Ectodermal cell (in vitro differentiated cells): ENCODE measurements around the gene TMEM9B.

Source experiments
- H3K27ac ChIP-seq: 2 replicates; pipeline ENCODE4 v1.7.0; 2013; ENCODE audit warnings: mild to moderate bottlenecking, low read depth, low read length; ENCODE audit not compliant: insufficient read depth, poor library complexity, severe bottlenecking
- H3K27me3 ChIP-seq: 2 replicates; pipeline ENCODE4 v1.7.0; 2013; ENCODE audit warnings: mild to moderate bottlenecking, low read length; ENCODE audit not compliant: insufficient read depth, control insufficient read depth, poor library complexity, severe bottlenecking
- H3K36me3 ChIP-seq: one replicate; pipeline ENCODE4 v1.7.0; 2013; ENCODE audit warnings: low read length; ENCODE audit not compliant: control insufficient read depth, insufficient read depth
- H3K4me1 ChIP-seq: one replicate; pipeline ENCODE4 v1.7.0; 2013; ENCODE audit warnings: low read length; ENCODE audit not compliant: control insufficient read depth, insufficient read depth
- H3K4me3 ChIP-seq: 2 replicates; pipeline ENCODE4 v1.7.0; 2013; ENCODE audit warnings: low read depth, low read length, control low read depth; ENCODE audit not compliant: insufficient read depth
- H3K9me3 ChIP-seq: 2 replicates; pipeline ENCODE4 v1.7.0; 2013; ENCODE audit warnings: mild to moderate bottlenecking, low read length, moderate library complexity; ENCODE audit not compliant: control insufficient read depth
- WGBS, 2 experiments: methylation state at CpG; one replicate each; pipeline ENCODE4 v1.1.7; 2013; ENCODE audit warnings: missing lambda C conversion rate in 2 of 2; 5-methylcytosine and 5-hydroxymethylcytosine counted together

TMEM9B gene

GRCh38 chr11:8932564-8933180, 31.6 kb downstream of the TMEM9B start, which contains the start of gene C11orf16:
Gene C11orf16, minus strand, starts transcription at chr11:8932947. Its CDS starts 639 bp downstream, at chr11:8932308.
- Histone ChIP-seq H3K27ac (no peak within 1 kb of the TSS), H3K27me3 (no peaks in the 10 kb centered on the region), H3K9me3 (no peaks in the 10 kb centered on the region), H3K36me3 (no peaks in the 10 kb centered on the region), H3K4me3 (no peak within 1 kb of the TSS), H3K4me1 (peaks cover 15% of the 10 kb centered on the region)
- 71 to 78% methylated on average over 12 of the region's 12 CpGs for WGBS, 2 experiments

- Histone ChIP-seq H3K4me3 (no peak overlapping the region), H3K4me1 (peaks cover 15% of the 10 kb centered on the region), H3K36me3 (no peaks in the 10 kb centered on the region), H3K27ac (no peak overlapping the region), H3K27me3 (no peaks in the 10 kb centered on the region), H3K9me3 (no peaks in the 10 kb centered on the region)
- 89 to 91% methylated on average over 12 of the region's 12 CpGs for WGBS, 2 experiments
Measured at GRCh38 chr11:8930456-8931175, 33.6 kb downstream of the TMEM9B start.

- no peaks in the 10 kb centered on the region for H3K36me3 ChIP-seq
- peaks cover 7% of the 10 kb centered on the region for H3K4me1 ChIP-seq
- H3K27me3 ChIP-seq = no peaks in the 10 kb centered on the region
- no peak overlapping the region for H3K27ac ChIP-seq
- H3K9me3 ChIP-seq = no peaks in the 10 kb centered on the region
- 94 to 95% methylated on average over 9 of the region's 9 CpGs for WGBS, 2 experiments
- no peak overlapping the region for H3K4me3 ChIP-seq
Measured at GRCh38 chr11:8928981-8929615, 35.1 kb downstream of the TMEM9B start.

- 92% methylated on average over 4 of the region's 4 CpGs for WGBS, 2 experiments
- H3K4me3 ChIP-seq = no peak overlapping the region
- H3K4me1 ChIP-seq = peaks cover 7% of the 10 kb centered on the region
- no peak overlapping the region for H3K27ac ChIP-seq
- H3K36me3 ChIP-seq = no peaks in the 10 kb centered on the region
- H3K9me3 ChIP-seq = no peaks in the 10 kb centered on the region
- no peaks in the 10 kb centered on the region for H3K27me3 ChIP-seq
Measured at GRCh38 chr11:8928205-8928604, 36.0 kb downstream of the TMEM9B start.

GRCh38 chr11:8927233-8927632, 37.0 kb downstream of the TMEM9B start:
- H3K9me3 ChIP-seq = no peaks in the 10 kb centered on the region
- peaks cover 3% of the 10 kb centered on the region for H3K36me3 ChIP-seq
- H3K4me3 ChIP-seq = no peak overlapping the region
- no peaks in the 10 kb centered on the region for H3K27me3 ChIP-seq
- WGBS, 2 experiments = 94% methylated on average over 5 of the region's 5 CpGs
- H3K4me1 ChIP-seq = no peaks in the 10 kb centered on the region
- no peak overlapping the region for H3K27ac ChIP-seq

GRCh38 chr11:8926236-8926635, 38.0 kb downstream of the TMEM9B start:
- Histone ChIP-seq H3K27me3 (no peaks in the 10 kb centered on the region), H3K36me3 (peaks cover 5% of the 10 kb centered on the region), H3K27ac (no peak overlapping the region), H3K9me3 (no peaks in the 10 kb centered on the region), H3K4me1 (no peaks in the 10 kb centered on the region), H3K4me3 (no peak overlapping the region)
- WGBS, 2 experiments = 89 to 94% methylated on average over 5 of the region's 5 CpGs

GRCh38 chr11:8925711-8926110, 38.5 kb downstream of the TMEM9B start:
- Histone ChIP-seq H3K36me3 (peaks cover 10% of the 10 kb centered on the region), H3K4me3 (no peak overlapping the region), H3K4me1 (no peaks in the 10 kb centered on the region), H3K9me3 (no peaks in the 10 kb centered on the region), H3K27ac (no peak overlapping the region), H3K27me3 (no peaks in the 10 kb centered on the region)
- 91 to 96% methylated on average over 5 of the region's 5 CpGs for WGBS, 2 experiments

- Histone ChIP-seq H3K4me3 (no peak overlapping the region), H3K4me1 (no peaks in the 10 kb centered on the region), H3K27me3 (no peaks in the 10 kb centered on the region), H3K9me3 (no peaks in the 10 kb centered on the region), H3K36me3 (peaks cover 32% of the 10 kb centered on the region), H3K27ac (no peak overlapping the region)
- 93 to 94% methylated on average over 4 to 5 of the region's 5 CpGs for WGBS, 2 experiments
Measured at GRCh38 chr11:8922691-8923090, 41.6 kb downstream of the TMEM9B start.

- H3K4me3 ChIP-seq = no peak overlapping the region
- peak overlapping the region; percentile 91 for H3K27ac ChIP-seq
- H3K27me3 ChIP-seq = no peaks in the 10 kb centered on the region
- H3K9me3 ChIP-seq = no peaks in the 10 kb centered on the region
- H3K36me3 ChIP-seq = peaks cover 29% of the 10 kb centered on the region
- WGBS, 2 experiments = 61 to 72% methylated on average over 5 of the region's 5 CpGs
- H3K4me1 ChIP-seq = peaks cover 19% of the 10 kb centered on the region
Measured at GRCh38 chr11:8917157-8917825, 47.0 kb downstream of the TMEM9B start.

- Histone ChIP-seq H3K27me3 (peaks cover 5% of the 10 kb centered on the region), H3K9me3 (no peaks in the 10 kb centered on the region), H3K4me3 (no peak overlapping the region), H3K27ac (no peak overlapping the region), H3K36me3 (peaks cover 14% of the 10 kb centered on the region), H3K4me1 (peaks cover 19% of the 10 kb centered on the region)
- WGBS, 2 experiments = 94 to 97% methylated on average over 4 of the region's 4 CpGs
Measured at GRCh38 chr11:8914661-8915018, 49.6 kb downstream of the TMEM9B start.
